GM10248 (cell line): ENCODE results near the gene VNN1.

Source experiments
- CTCF ChIA-PET: fragments of 300-600 bp; sonication (Branson Sonifier 250); formaldehyde crosslinking; extraction: SDS; loops from one replicate; lab custom pipeline; 2021; ENCODE audit warnings: antibody characterized with exemption; lab: Yijun Ruan, JAX
- POLR2A ChIA-PET: fragments of 350-650 bp; sonication (Branson Sonifier 250); formaldehyde crosslinking; extraction: SDS; loops from one replicate; lab custom pipeline; 2020; ENCODE audit warnings: antibody characterized with exemption; lab: Yijun Ruan, JAX
- DNase-seq: peaks from one replicate; pipeline ENCODE4 v3.0.0; 2012; ENCODE audit errors: extremely low spot score
- TF ChIP-seq, protein P1 (sequence below): IDR thresholded peaks from 2 replicates; pipeline ENCODE4 v1.5.1; 2012; ENCODE audit warnings: mild to moderate bottlenecking, low read depth; ENCODE audit errors: extremely low read depth, missing control alignments, control extremely low read depth

The VNN1 gene

DNA sequence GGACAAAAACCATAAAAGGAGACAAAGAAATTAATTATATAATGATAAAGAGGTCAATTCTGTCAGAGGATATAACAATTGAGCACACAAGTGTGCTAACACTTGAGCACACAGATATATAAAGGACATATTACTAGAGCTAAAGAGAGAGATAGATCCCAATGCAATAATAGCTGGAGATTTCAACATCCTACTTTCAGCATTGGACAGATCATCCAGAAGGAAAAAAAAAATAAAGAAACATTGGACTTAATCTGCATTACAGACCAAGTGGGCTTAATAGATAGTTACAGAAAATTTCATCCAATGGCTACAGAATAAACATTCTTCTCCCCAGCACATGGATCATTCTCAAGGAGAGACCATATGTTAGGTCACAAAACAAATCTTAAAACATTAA, 9.9 kb downstream of the VNN1 start:
- DNase-seq: no peak
- TF ChIP-seq, protein P1, sequence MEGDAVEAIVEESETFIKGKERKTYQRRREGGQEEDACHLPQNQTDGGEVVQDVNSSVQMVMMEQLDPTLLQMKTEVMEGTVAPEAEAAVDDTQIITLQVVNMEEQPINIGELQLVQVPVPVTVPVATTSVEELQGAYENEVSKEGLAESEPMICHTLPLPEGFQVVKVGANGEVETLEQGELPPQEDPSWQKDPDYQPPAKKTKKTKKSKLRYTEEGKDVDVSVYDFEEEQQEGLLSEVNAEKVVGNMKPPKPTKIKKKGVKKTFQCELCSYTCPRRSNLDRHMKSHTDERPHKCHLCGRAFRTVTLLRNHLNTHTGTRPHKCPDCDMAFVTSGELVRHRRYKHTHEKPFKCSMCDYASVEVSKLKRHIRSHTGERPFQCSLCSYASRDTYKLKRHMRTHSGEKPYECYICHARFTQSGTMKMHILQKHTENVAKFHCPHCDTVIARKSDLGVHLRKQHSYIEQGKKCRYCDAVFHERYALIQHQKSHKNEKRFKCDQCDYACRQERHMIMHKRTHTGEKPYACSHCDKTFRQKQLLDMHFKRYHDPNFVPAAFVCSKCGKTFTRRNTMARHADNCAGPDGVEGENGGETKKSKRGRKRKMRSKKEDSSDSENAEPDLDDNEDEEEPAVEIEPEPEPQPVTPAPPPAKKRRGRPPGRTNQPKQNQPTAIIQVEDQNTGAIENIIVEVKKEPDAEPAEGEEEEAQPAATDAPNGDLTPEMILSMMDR: no peak
- ChIA-PET CTCF (no interaction called here), POLR2A (no interaction called here)

DNA sequence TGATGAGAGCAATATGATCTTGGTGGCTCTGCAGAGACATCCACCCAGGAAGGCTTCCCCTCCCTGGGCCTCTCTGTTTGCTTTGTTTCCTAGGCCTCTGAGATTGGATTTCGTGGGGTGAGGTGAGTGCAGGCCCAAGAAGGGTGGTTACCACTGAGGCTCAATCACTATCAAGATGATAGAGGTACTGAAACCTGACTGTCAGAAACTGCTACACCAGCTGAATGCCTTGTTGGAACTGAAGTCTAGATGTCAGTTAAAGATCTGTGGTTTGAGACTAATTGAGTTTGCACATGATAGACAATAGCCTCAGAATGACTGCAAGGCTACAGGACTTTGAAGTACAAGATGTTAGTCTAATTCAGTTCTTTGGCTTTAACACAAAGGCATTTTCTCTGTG, 15.2 kb downstream of the VNN1 start:
- POLR2A ChIA-PET: interaction anchor here (0.6 kb wide), 1 partner anchor 21 kb away, joined by 4 read pairs; no protein-coding TSS in a partner anchor
- TF ChIP-seq, protein P1: no peak
- DNase-seq: no peak
- CTCF ChIA-PET: no interaction called here

DNA sequence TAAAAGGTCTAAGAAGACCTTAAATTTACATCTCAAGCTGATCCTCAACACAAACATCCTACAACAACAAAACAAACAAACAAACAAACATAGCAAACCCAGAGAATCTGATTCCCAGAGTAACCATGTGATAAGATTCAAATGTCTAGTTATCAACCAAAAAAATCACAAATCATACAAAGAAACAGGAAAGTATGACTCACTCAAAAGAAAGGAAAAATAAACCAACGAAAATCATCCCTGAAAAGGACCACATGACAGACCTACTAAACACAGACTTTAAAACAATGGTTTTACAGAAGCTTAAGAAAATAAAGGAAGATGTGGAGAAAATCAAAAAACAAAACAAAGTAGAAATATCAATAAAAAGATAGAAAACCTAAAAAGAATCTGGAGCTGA, 18.1 kb downstream of the VNN1 start:
- POLR2A ChIA-PET: no interaction called here
- CTCF ChIA-PET: no interaction called here
- TF ChIP-seq, protein P1: no peak
- DNase-seq: no peak

DNA sequence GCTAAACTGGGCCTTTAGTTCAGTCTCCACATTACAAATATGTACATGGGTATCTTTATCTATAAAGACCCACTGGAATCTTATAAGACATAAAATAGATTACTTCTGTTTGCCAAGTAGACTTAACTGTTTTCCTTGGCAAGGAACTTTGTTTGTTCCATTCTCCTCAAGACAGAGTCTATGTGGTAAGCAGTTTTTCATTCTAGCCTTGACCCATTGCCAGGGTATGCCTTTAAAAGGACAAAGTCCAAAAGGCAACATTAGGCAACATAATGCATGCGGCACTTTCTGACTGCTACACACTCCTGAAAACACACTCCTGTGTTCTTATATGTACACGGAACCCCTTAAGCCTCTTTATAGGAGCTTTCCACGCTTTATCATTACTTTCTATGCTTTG, 20.4 kb downstream of the VNN1 start:
- DNase-seq: no peak
- POLR2A ChIA-PET: no interaction called here
- CTCF ChIA-PET: no interaction called here
- TF ChIP-seq, protein P1: no peak

DNA sequence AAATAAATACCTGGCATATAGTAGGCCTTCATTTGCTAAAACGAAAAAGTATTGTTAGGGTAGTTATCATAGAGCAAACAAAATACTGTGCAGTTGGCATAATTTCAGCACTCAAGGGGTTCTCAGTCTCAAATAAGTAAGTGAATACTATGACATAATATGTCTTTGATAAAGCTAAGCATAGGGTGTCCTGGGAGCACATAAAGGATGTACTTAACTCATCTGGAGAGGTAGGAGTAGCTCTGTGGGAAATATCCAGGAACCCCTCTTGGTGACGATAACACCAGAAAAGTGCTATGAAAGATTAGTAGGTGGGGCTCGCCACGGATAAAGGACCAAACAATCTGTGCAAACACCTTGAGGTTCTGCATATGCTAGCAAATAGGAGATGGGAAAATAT, 23.2 kb downstream of the VNN1 start:
- TF ChIP-seq, protein P1: no peak
- ChIA-PET CTCF (interaction anchor here (1.1 to 1.4 kb wide), 3 partner anchors 10 to 34 kb away, joined by 3 to 4 read pairs (median 3); no protein-coding TSS in a partner anchor), POLR2A (no interaction called here)
- no peak for DNase-seq

DNA sequence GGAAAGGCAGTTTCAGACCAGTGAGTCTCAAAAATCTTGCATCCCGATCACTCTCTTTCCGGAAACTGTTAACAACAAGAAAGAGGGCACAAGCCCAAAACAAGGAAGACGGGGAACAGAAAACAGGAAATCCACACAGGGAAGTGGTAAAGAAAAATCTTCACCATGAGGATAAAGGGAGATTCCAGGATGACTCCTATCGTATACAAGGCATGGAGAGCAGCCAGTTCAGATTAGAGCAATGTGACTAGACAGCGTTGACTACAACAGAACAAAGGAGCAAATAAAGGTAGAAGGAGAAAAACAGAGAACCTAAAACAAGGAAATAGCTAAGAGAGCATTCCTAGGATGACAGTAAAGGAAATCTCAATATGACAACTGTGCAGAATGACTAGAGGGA, 26.5 kb downstream of the VNN1 start:
- DNase-seq: no peak
- ChIA-PET CTCF (no interaction called here), POLR2A (no interaction called here)
- TF ChIP-seq, protein P1: no peak

DNA sequence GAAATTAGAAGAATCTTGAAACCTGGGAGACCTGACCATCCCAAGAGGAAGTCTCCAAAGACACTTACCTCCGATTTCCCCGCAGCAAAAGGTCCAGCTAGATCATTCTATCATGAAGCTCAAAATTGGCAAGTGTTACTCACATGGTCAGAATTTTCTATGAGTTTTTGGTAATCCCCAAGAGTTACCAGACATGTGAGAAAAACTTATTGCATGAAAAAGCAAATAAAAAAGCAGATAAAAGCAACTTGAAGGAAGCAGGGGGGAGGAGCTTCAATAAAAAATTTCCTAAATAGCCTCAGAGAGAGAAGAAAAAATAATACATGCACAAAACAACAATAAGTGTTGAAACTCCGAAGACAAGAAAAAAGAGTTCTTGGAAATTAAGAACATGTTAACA, 27.3 kb downstream of the VNN1 start:
- POLR2A ChIA-PET: no interaction called here
- DNase-seq: no peak
- CTCF ChIA-PET: no interaction called here
- TF ChIP-seq, protein P1: no peak
